Measurements from ENCODE around the gene ITGA5. TPM values are rescaled to one million over a fixed set of nuclear protein-coding genes. Genes with fewer than 3 reads are reported as not detected.
A peak's percentile ranks its signal among the peaks of the same experiment; 100 is the strongest.

The ITGA5 gene
- total RNA-seq, 1 donor from 2014 or later: 152 TPM

DNA sequence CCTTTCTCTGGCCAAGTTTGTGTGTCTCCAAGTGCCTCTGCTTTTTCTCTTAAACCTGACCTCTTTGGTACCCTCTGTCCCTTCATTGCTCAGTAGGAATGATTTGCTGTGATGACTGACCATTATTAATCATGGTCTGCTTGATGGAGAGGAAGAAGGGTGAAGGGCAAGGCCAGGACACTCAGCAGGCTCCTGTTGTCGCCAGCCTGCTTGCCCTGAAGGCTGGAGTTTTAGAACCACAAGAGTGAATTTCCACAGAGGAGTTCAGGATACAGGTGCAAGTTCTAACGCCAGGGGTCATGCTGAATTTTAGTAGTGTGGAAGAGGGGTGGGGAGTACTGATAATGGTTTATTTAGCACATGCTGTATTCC is 2.8 kb upstream of the ITGA5 start:
- peaks cover 36% of the 10 kb centered on the region for H3K4me1 Mint-ChIP-seq (ENCODE audit: low read depth)
- peaks cover 10% of the 10 kb centered on the region for H3K27me3 Mint-ChIP-seq (ENCODE audit: low read depth)
- H3K4me3 Mint-ChIP-seq (ENCODE audit: unreplicated experiment): no peak overlapping the region
- DNase-seq (ENCODE audit: low spot score): no peak
- H3K27ac Mint-ChIP-seq (ENCODE audit: unreplicated experiment): no peak overlapping the region
- TF ChIP-seq, protein P1, sequence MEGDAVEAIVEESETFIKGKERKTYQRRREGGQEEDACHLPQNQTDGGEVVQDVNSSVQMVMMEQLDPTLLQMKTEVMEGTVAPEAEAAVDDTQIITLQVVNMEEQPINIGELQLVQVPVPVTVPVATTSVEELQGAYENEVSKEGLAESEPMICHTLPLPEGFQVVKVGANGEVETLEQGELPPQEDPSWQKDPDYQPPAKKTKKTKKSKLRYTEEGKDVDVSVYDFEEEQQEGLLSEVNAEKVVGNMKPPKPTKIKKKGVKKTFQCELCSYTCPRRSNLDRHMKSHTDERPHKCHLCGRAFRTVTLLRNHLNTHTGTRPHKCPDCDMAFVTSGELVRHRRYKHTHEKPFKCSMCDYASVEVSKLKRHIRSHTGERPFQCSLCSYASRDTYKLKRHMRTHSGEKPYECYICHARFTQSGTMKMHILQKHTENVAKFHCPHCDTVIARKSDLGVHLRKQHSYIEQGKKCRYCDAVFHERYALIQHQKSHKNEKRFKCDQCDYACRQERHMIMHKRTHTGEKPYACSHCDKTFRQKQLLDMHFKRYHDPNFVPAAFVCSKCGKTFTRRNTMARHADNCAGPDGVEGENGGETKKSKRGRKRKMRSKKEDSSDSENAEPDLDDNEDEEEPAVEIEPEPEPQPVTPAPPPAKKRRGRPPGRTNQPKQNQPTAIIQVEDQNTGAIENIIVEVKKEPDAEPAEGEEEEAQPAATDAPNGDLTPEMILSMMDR (IDR thresholded peaks at IDR 0.05): no peak
- no peaks in the 10 kb centered on the region for H3K9me3 Mint-ChIP-seq (ENCODE audit: low read depth)
- H3K36me3 Mint-ChIP-seq (ENCODE audit: low read depth): peaks cover 1% of the 10 kb centered on the region

DNA sequence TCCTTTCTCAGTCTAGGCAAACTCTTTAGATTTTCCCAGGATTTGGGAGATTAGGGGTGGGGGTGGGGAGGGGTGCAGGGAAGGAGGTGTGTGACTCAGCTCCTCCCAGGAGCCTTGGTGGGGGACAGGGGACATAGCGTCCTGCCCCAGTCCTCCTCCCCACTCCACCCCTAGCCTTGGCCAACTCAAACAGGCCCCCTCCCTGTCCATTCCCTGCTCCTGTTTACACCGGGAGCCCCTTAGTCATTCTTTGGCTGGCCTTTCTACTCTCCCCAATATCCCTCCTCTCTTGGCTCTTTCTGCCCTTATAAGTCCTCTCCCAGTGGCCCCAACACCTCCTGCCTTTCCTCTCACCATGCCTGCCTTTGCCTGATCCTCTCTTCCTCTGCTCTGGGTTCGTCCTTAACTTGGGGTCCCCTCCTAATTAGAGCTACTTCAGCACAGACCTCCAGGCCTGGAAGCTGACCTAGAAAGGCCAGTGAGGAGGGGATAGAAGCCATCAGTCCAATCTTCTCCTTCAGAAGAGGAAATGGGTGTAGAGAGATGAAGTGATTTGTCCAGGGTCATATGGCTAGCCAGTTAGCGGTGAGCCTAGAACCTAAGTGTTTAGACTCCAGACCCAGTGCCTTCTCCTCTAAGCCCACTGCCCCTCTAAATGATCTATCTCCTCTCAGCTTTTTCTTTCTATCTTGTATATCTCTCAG is 2.3 kb upstream of the ITGA5 start:
- H3K9me3 Mint-ChIP-seq (ENCODE audit: low read depth): no peaks in the 10 kb centered on the region
- no peak for DNase-seq (ENCODE audit: low spot score)
- H3K36me3 Mint-ChIP-seq (ENCODE audit: low read depth): peaks cover 1% of the 10 kb centered on the region
- TF ChIP-seq, protein P1 (IDR thresholded peaks at IDR 0.05): no peak
- peak overlapping the region; percentile 45 for H3K27ac Mint-ChIP-seq (ENCODE audit: unreplicated experiment)
- no peak overlapping the region for H3K4me3 Mint-ChIP-seq (ENCODE audit: unreplicated experiment)
- peaks cover 10% of the 10 kb centered on the region for H3K27me3 Mint-ChIP-seq (ENCODE audit: low read depth)
- H3K4me1 Mint-ChIP-seq (ENCODE audit: low read depth): peaks cover 41% of the 10 kb centered on the region

DNA sequence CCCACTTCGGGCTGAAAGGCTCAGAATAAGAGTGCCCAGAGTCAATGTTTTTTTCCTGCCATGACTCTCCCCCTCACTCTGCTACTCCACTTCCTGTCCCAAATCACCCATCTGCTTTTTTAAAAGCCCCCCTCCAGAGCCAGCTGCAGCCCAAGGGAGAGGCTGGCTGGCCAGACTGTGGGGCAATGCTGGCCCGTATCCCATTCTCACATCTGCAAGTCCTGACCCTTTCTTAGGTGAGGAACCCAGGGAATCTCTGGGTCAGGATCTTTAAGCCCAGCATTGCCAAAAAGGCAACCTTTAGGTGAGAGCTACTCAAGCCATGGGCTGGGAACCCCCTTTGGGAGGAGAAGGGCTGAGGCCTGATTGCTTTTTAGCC is 1.7 kb upstream of the ITGA5 start:
- TF ChIP-seq, protein P1 (IDR thresholded peaks at IDR 0.05): no peak
- no peaks in the 10 kb centered on the region for H3K9me3 Mint-ChIP-seq (ENCODE audit: low read depth)
- peaks cover 45% of the 10 kb centered on the region for H3K4me1 Mint-ChIP-seq (ENCODE audit: low read depth)
- H3K27ac Mint-ChIP-seq (ENCODE audit: unreplicated experiment): peak overlapping the region; percentile 66
- DNase-seq (ENCODE audit: low spot score): no peak
- peak overlapping the region; percentile 51 for H3K4me3 Mint-ChIP-seq (ENCODE audit: unreplicated experiment)
- no peaks in the 10 kb centered on the region for H3K36me3 Mint-ChIP-seq (ENCODE audit: low read depth)
- H3K27me3 Mint-ChIP-seq (ENCODE audit: low read depth): peaks cover 8% of the 10 kb centered on the region

DNA sequence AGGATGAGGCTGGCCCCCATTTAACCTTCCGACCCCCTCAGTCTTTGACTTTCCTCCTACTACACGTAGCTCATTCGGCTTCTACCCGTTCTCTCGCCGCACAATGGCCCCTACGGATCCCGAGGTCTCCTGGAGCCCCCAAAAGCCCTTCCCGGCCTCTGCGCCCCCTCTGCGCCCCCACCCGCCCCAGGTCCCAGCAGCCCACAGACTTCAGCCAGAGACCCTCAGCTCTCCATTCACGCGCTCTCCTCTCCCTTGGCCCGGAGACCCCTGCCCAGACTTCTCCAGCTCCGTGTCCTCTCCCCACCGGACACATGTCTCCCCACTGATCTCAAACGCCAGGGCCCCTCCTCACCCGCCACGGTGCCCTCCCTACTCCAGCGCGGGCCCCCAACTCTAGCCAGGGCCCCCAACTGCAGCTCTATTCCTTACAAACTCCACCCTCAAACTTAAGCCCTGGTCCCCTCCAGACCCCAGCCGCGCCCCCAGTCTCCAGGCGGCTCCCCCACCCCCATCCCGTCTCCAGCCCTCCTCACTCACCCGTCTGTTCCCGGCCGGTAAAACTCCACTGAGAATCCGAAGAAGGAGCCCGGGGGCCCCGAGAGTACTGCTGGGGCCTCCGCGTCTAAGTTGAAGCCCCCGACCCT is 502 bp downstream of the ITGA5 start:
- peaks cover 59% of the 10 kb centered on the region for H3K4me1 Mint-ChIP-seq (ENCODE audit: low read depth)
- H3K27me3 Mint-ChIP-seq (ENCODE audit: low read depth): no peaks in the 10 kb centered on the region
- H3K4me3 Mint-ChIP-seq (ENCODE audit: unreplicated experiment): peak overlapping the region; percentile 85
- TF ChIP-seq, protein P1 (IDR thresholded peaks at IDR 0.05): no peak
- H3K9me3 Mint-ChIP-seq (ENCODE audit: low read depth): no peaks in the 10 kb centered on the region
- no peak for DNase-seq (ENCODE audit: low spot score)
- H3K36me3 Mint-ChIP-seq (ENCODE audit: low read depth): no peaks in the 10 kb centered on the region
- H3K27ac Mint-ChIP-seq (ENCODE audit: unreplicated experiment): peak overlapping the region; percentile 80

DNA sequence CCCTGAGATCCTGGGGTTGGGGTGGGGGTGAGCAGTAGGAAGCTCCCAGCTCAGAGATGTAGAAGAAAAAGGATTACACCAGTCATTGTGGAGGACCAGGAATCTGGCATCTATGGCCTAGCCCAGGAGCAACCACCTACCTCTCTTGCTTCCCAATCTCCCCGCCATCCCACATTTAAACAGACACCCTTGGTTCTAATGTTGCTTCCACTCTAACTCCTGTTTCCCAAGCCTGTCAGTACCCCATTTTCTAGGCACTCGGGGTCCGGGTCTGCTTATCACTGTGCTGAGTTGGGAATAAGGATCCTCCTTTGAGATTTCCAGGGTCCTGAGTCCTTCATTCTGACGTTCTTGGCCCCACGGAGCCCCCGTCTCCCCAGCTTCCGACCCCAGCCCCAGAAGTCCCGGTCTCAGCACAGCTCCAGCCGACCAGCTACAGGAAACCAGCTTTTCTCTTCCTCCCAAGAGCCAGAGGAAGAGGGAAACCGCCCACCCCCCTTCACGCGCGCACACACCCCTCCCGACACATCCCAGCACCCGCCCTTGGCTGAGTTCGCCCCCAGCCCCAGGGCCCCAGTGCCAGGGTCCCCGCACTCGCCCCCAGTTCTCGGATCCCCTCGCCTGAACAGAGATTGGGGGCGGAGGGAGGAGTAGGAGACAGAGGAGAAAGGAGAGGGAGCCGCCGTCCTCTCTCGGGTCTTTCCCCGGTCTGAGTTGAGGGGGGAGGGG is 1.2 kb downstream of the ITGA5 start:
- no peaks in the 10 kb centered on the region for H3K9me3 Mint-ChIP-seq (ENCODE audit: low read depth)
- no peaks in the 10 kb centered on the region for H3K36me3 Mint-ChIP-seq (ENCODE audit: low read depth)
- DNase-seq (ENCODE audit: low spot score): no peak
- H3K27me3 Mint-ChIP-seq (ENCODE audit: low read depth): no peaks in the 10 kb centered on the region
- peak overlapping the region; percentile 80 for H3K27ac Mint-ChIP-seq (ENCODE audit: unreplicated experiment)
- TF ChIP-seq, protein P1 (IDR thresholded peaks at IDR 0.05): no peak
- peaks cover 60% of the 10 kb centered on the region for H3K4me1 Mint-ChIP-seq (ENCODE audit: low read depth)
- H3K4me3 Mint-ChIP-seq (ENCODE audit: unreplicated experiment): peak overlapping the region; percentile 85

All from chondrocyte (in vitro differentiated cells).